Right atrium auricular region (tissue), 2 donors: ENCODE data around the gene GJB3. TPM values are rescaled to one million over a fixed set of nuclear protein-coding genes. Genes with fewer than 3 reads are reported as not detected.
A peak's percentile ranks its signal among the peaks of the same experiment; 100 is the strongest.

Source experiments
- DNase-seq: peaks from one replicate; pipeline ENCODE4 v3.0.0-alpha.2; 2019; ENCODE audit warnings: low spot score
- H3K27ac ChIP-seq, 2 donors: fragments of 200-600 bp; sonication (generic); 1 replicate in 1 of 2; 2 replicates in 1 of 2; pipeline ENCODE4 v1.5.1; 2016 to 2019
- H3K27me3 ChIP-seq, 2 donors: fragments of 200-600 bp; sonication (generic); one replicate each; pipeline versions ENCODE4 v1.5.1 to v1.6.0; 2017 to 2019
- H3K36me3 ChIP-seq: fragments of 200-600 bp; sonication (generic); one replicate; pipeline ENCODE4 v1.5.1; 2016
- H3K4me1 ChIP-seq, 2 donors: fragments of 200-600 bp; sonication (generic); one replicate each; pipeline versions ENCODE4 v1.5.1 to v1.6.0; 2017 to 2019
- H3K4me3 ChIP-seq, 2 donors: fragments of 200-600 bp; sonication (generic); 1 replicate in 1 of 2; 2 replicates in 1 of 2; pipeline ENCODE4 v1.5.1; 2017 to 2019; ENCODE audit warnings: mild to moderate bottlenecking in 1 of 2, moderate library complexity in 1 of 2
- H3K9me3 ChIP-seq, 2 donors: fragments of 200-600 bp; sonication (generic); one replicate each; pipeline ENCODE4 v1.5.1; 2019
- CTCF ChIP-seq, 2 donors: fragments of 200-600 bp; sonication (generic); IDR thresholded peaks; one replicate each; pipeline ENCODE4 v1.5.1; 2019; ENCODE audit warnings: antibody characterized with exemption in 2 of 2
- total RNA-seq, 2 donors: library from RNA; depleted of rRNA; stranded (reverse); fragments of >200 nt; gene quantifications; one replicate each; pipeline ENCODE4 v1.1.0, GENCODE V29; 2016

Gene GJB3
- total RNA-seq, 2 donors from 2014 or later, result 0.28 TPM; not detected in 1

GRCh38 chr1:34742667-34743270, 38.2 kb upstream of the GJB3 start:
- Histone ChIP-seq H3K4me1 (no peaks in the 10 kb centered on the region), H3K36me3 (no peaks in the 10 kb centered on the region), H3K9me3 (no peaks in the 10 kb centered on the region), H3K27ac (no peak overlapping the region), H3K27me3 (no peaks in the 10 kb centered on the region), H3K4me3 (no peak overlapping the region)
- peak; percentile 60 for DNase-seq
- TF ChIP-seq CTCF (IDR thresholded peaks at IDR 0.05), result peak; percentile 82 to 94

- no peaks in the 10 kb centered on the region for H3K4me1 ChIP-seq
- H3K36me3 ChIP-seq, result no peaks in the 10 kb centered on the region
- H3K27ac ChIP-seq, result no peak overlapping the region
- H3K9me3 ChIP-seq, result no peaks in the 10 kb centered on the region
- H3K4me3 ChIP-seq, result no peak overlapping the region
- no peak for DNase-seq
- no peaks in the 10 kb centered on the region for H3K27me3 ChIP-seq
- TF ChIP-seq CTCF (IDR thresholded peaks at IDR 0.05), result no peak
Observed at GRCh38 chr1:34743775-34744174, 37.2 kb upstream of the GJB3 start.

- no peak for TF ChIP-seq CTCF (IDR thresholded peaks at IDR 0.05)
- Histone ChIP-seq H3K4me3 (no peak overlapping the region), H3K36me3 (no peaks in the 10 kb centered on the region), H3K27ac (no peak overlapping the region), H3K27me3 (no peaks in the 10 kb centered on the region), H3K9me3 (no peaks in the 10 kb centered on the region), H3K4me1 (peaks cover 0 to 2% of the 10 kb centered on the region in 2 donors)
- DNase-seq, result no peak
Observed at GRCh38 chr1:34744851-34745250, 36.2 kb upstream of the GJB3 start.

GRCh38 chr1:34745666-34746065, 35.3 kb upstream of the GJB3 start:
- Histone ChIP-seq H3K27ac (no peak overlapping the region), H3K9me3 (no peaks in the 10 kb centered on the region), H3K27me3 (no peaks in the 10 kb centered on the region), H3K4me1 (peaks cover 0 to 5% of the 10 kb centered on the region in 2 donors), H3K4me3 (no peak overlapping the region), H3K36me3 (no peaks in the 10 kb centered on the region)
- TF ChIP-seq CTCF (IDR thresholded peaks at IDR 0.05), result no peak
- DNase-seq, result no peak

- Histone ChIP-seq H3K27me3 (no peaks in the 10 kb centered on the region), H3K4me3 (no peak overlapping the region), H3K27ac (no peak overlapping the region), H3K36me3 (no peaks in the 10 kb centered on the region), H3K9me3 (no peaks in the 10 kb centered on the region), H3K4me1 (peaks cover 0 to 5% of the 10 kb centered on the region in 2 donors)
- no peak for TF ChIP-seq CTCF (IDR thresholded peaks at IDR 0.05)
- DNase-seq, result no peak
Observed at GRCh38 chr1:34746101-34746500, 34.9 kb upstream of the GJB3 start.
